GM18520 (cell line): ENCODE measurements around the gene FOXP2.

Source experiments
- ATAC-seq: cut with Tn5 transposase; IDR thresholded peaks from one replicate; pipeline ENCODE4 v1.9.1; 2021; ENCODE audit not compliant: unreplicated experiment

FOXP2 gene

GRCh38 chr7:114703677-114704076, 289.1 kb downstream of the FOXP2 start:
- no peak for ATAC-seq

DNA sequence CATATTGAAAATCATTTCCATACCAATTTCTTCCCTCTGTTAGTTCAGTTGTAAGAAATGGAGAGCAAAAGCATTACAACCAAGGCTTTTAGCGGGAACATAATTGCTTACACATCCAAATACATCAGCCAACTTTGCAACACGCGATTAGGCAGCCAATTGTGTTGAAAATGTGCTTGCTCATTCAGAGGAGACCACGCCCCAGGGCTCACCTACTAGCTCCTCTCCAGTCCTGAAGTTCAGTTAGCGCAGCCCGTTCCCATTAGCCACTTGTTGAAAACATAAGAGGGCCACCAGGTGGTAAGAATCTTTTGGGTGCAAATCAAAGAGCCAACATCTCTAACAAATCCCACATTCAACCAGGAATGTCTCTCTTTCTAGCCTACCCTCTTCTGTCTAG, 294.0 kb downstream of the FOXP2 start:
- no peak for ATAC-seq

GRCh38 chr7:114710499-114710898, 295.9 kb downstream of the FOXP2 start:
- ATAC-seq: no peak

DNA sequence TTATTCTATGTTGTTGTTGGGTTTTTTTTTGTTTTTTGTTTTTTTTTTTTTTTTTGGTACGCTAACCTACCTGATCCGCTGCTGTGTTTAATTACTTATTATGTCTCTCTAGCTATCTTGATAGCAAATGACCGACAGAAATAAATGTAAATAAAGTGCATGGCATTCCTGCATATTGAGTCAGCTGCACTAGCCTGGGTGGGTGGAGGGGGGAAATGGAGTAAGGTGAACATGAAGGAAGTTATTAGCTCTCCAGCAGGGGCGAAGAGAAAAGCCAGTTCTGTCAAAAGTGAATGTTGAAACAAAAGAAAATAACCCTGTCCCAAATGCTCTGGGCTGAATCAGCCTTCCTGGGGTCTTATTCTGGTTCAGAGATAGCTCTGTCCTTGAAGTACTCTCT, 296.6 kb downstream of the FOXP2 start:
- ATAC-seq: no peak

DNA sequence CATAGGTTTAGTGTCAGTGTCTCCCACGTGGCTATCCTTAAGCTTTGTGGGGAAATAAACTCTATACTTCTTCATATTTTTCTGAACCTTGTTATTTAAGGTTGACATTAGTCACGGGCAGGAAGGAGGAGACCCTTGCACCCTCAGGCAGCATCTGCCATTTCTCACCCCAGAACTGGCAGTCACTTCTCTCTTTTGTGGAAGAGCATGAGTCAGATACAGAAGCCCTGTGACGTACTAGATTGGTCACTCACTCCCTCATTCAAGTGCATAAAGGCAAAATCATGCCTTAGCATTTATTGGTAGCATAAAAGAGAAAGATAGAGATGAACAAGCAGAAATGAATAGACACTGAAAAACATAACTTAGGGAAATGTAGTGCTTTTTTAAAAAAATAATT, 301.3 kb downstream of the FOXP2 start:
- peak; percentile 51 for ATAC-seq

GRCh38 chr7:114718861-114719260, 304.2 kb downstream of the FOXP2 start:
- ATAC-seq: peak; percentile 48

GRCh38 chr7:114720725-114721124, 306.1 kb downstream of the FOXP2 start:
- ATAC-seq: no peak

DNA sequence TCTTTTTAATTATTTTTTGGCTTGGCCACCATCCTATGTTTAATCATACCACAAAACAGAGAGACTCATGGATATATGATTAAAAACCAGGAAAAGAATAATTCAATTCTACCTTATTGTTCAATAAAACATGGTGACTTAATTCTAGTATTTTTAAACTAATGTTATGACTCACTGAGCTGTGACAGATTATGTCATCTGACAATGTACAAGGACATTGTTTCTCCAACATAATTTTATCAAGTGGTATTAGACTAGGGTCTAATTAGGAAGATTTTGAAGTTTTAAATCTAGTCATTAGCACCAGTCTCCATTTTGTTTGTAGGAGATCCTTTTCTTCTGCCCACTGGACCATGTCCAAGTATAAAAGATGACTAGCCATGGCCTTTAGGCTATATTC, 307.9 kb downstream of the FOXP2 start:
- ATAC-seq: no peak

- no peak for ATAC-seq
Measured at GRCh38 chr7:114723308-114723707, 308.7 kb downstream of the FOXP2 start.

DNA sequence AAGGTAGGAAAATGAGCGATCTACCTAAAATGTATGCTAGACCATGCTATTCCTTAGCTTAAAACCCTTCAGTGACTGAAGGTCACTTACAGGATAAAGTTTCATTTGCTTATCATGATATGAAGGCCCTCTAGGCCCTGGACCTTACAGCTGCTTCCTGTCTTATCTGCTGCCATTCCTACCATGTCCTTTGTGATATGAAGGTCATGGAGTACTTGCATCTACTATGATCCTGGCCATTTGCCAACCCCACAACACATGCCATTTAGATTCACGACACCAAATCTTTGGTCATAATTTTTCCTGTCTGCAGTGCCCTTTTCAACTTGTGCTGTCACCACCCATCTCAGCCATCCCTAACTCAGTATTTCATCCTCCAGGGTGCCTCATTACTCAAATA, 325.5 kb downstream of the FOXP2 start:
- ATAC-seq: no peak

GRCh38 chr7:114740941-114741340, 326.3 kb downstream of the FOXP2 start:
- no peak for ATAC-seq

GRCh38 chr7:114741911-114742310, 327.3 kb downstream of the FOXP2 start:
- ATAC-seq: no peak
